BLaER1 treated with 17β-estradiol and CSF1 and Interleukin-3, amounts not matched to agents 10 nM and 100 nM (cell line): ENCODE data around the gene SNAP29.

Experiments
- H3K27ac ChIP-seq, 11 experiments: shearing (Covaris generic); formaldehyde crosslinking; 2 replicates each; pipeline ENCODE4 v1.8.1; 2022
- H3K27me3 ChIP-seq, 11 experiments: shearing (Covaris generic); formaldehyde crosslinking; 2 replicates each; pipeline ENCODE4 v1.8.1; 2022
- H3K36me3 ChIP-seq, 11 experiments: shearing (Covaris generic); formaldehyde crosslinking; 2 replicates each; pipeline ENCODE4 v1.8.1; 2022
- H3K4me1 ChIP-seq, 10 experiments: shearing (Covaris generic); formaldehyde crosslinking; 2 replicates each; pipeline ENCODE4 v1.8.1; 2022
- H3K4me2 ChIP-seq, 11 experiments: shearing (Covaris generic); formaldehyde crosslinking; 2 replicates each; pipeline ENCODE4 v1.8.1; 2022
- H3K4me3 ChIP-seq, 10 experiments: shearing (Covaris generic); formaldehyde crosslinking; 2 replicates each; pipeline ENCODE4 v1.8.1; 2022
- H3K9ac ChIP-seq, 11 experiments: shearing (Covaris generic); formaldehyde crosslinking; 2 replicates each; pipeline ENCODE4 v1.8.1; 2022
- H3K9me3 ChIP-seq, 11 experiments: shearing (Covaris generic); formaldehyde crosslinking; replicated peaks in 1 of 11; 2 replicates each; pipeline ENCODE4 v1.8.1; 2022
- H4K20me1 ChIP-seq, 11 experiments: shearing (Covaris generic); formaldehyde crosslinking; 2 replicates each; pipeline ENCODE4 v1.8.1; 2022
- Cebpa-rat ChIP-seq, 11 experiments: shearing (Covaris generic); IDR thresholded peaks; 2 replicates each; pipeline ENCODE4 v1.8.1; 2022

The SNAP29 gene

GRCh38 chr22:20857838-20858614 is 781 bp upstream of the SNAP29 start:
- H3K27me3 ChIP-seq = no peaks in the 10 kb centered on the region
- H3K4me1 ChIP-seq = peaks cover 41 to 80% (median 54%) of the 10 kb centered on the region in 10 experiments
- H3K9ac ChIP-seq = peak overlapping the region; percentile 83 to 93 (median 90)
- H3K27ac ChIP-seq = peak overlapping the region; percentile 77 to 91 (median 88)
- H3K4me3 ChIP-seq = peak overlapping the region; percentile 78 to 94 (median 86)
- H3K4me2 ChIP-seq = peak overlapping the region; percentile 78 to 97 (median 90)
- peaks cover 0 to 24% (median 12%) of the 10 kb centered on the region in 11 experiments; a peak in 16 of 22 replicates for H3K36me3 ChIP-seq
- H4K20me1 ChIP-seq = peaks cover 46 to 65% (median 52%) of the 10 kb centered on the region in 11 experiments
- H3K9me3 ChIP-seq = no peaks in the 10 kb centered on the region
- no peak for TF ChIP-seq Cebpa-rat (IDR thresholded peaks at IDR 0.05)

GRCh38 chr22:20859615-20860014 is 808 bp downstream of the SNAP29 start:
- peaks cover 30 to 63% (median 49%) of the 10 kb centered on the region in 11 experiments; a peak in 21 of 22 replicates for H4K20me1 ChIP-seq
- no peak for TF ChIP-seq Cebpa-rat (IDR thresholded peaks at IDR 0.05)
- no peaks in the 10 kb centered on the region for H3K9me3 ChIP-seq
- peak overlapping the region; percentile 78 to 94 (median 86) for H3K4me3 ChIP-seq
- H3K36me3 ChIP-seq = peaks cover 0 to 40% (median 26%) of the 10 kb centered on the region in 11 experiments; a peak in 21 of 22 replicates
- peak overlapping the region in 9 of 11 experiments; percentile 82 to 91 (median 89); a peak in 16 of 22 replicates for H3K27ac ChIP-seq
- no peaks in the 10 kb centered on the region for H3K27me3 ChIP-seq
- peak overlapping the region; percentile 83 to 93 (median 90) for H3K9ac ChIP-seq
- peaks cover 33 to 80% (median 45%) of the 10 kb centered on the region in 10 experiments for H3K4me1 ChIP-seq
- H3K4me2 ChIP-seq = peak overlapping the region; percentile 77 to 97 (median 84)

GRCh38 chr22:20862540-20862939 is 3.7 kb downstream of the SNAP29 start:
- Histone ChIP-seq H3K27me3 (no peaks in the 10 kb centered on the region), H4K20me1 (peaks cover 4 to 52% (median 32%) of the 10 kb centered on the region in 11 experiments; a peak in 21 of 22 replicates), H3K9ac (no peak overlapping the region), H3K27ac (no peak overlapping the region), H3K4me3 (no peak overlapping the region), H3K9me3 (no peaks in the 10 kb centered on the region), H3K4me2 (peak overlapping the region in 2 of 11 experiments; percentile 94 to 97; a peak in 4 of 22 replicates), H3K36me3 (peaks cover 0 to 64% (median 43%) of the 10 kb centered on the region in 11 experiments; a peak in 21 of 22 replicates), H3K4me1 (peaks cover 36 to 86% (median 43%) of the 10 kb centered on the region in 10 experiments)
- no peak for TF ChIP-seq Cebpa-rat (IDR thresholded peaks at IDR 0.05)

- Histone ChIP-seq H3K27ac (peak overlapping the region in 1 of 11 experiments; percentile 21; a peak in 1 of 22 replicates), H3K4me1 (peaks cover 36 to 90% (median 45%) of the 10 kb centered on the region in 10 experiments), H4K20me1 (peaks cover 0 to 47% (median 24%) of the 10 kb centered on the region in 11 experiments; a peak in 16 of 22 replicates), H3K4me2 (peak overlapping the region in 3 of 11 experiments; percentile 18 to 97 (median 94); a peak in 5 of 22 replicates), H3K9me3 (no peaks in the 10 kb centered on the region), H3K4me3 (no peak overlapping the region), H3K36me3 (peaks cover 0 to 65% (median 44%) of the 10 kb centered on the region in 11 experiments; a peak in 21 of 22 replicates), H3K27me3 (no peaks in the 10 kb centered on the region), H3K9ac (peak overlapping the region in 2 of 11 experiments; percentile 11 to 48; a peak in 2 of 22 replicates)
- no peak for TF ChIP-seq Cebpa-rat (IDR thresholded peaks at IDR 0.05)
Observed at GRCh38 chr22:20863366-20863765, 4.6 kb downstream of the SNAP29 start.

GRCh38 chr22:20864186-20864908 is 5.5 kb downstream of the SNAP29 start:
- peaks cover 34 to 96% (median 44%) of the 10 kb centered on the region in 10 experiments for H3K4me1 ChIP-seq
- H3K9me3 ChIP-seq = no peaks in the 10 kb centered on the region
- peak overlapping the region in 3 of 11 experiments; percentile 20 to 97 (median 94); a peak in 5 of 22 replicates for H3K4me2 ChIP-seq
- H3K9ac ChIP-seq = no peak overlapping the region
- TF ChIP-seq Cebpa-rat (IDR thresholded peaks at IDR 0.05) = no peak
- H3K27me3 ChIP-seq = no peaks in the 10 kb centered on the region
- H4K20me1 ChIP-seq = peaks cover 0 to 46% (median 24%) of the 10 kb centered on the region in 11 experiments; a peak in 15 of 22 replicates
- H3K36me3 ChIP-seq = peaks cover 0 to 75% (median 52%) of the 10 kb centered on the region in 11 experiments; a peak in 21 of 22 replicates
- no peak overlapping the region for H3K27ac ChIP-seq
- H3K4me3 ChIP-seq = no peak overlapping the region

GRCh38 chr22:20865331-20865730 is 6.5 kb downstream of the SNAP29 start:
- Histone ChIP-seq H3K4me3 (no peak overlapping the region), H3K4me1 (peaks cover 24 to 86% (median 34%) of the 10 kb centered on the region in 10 experiments), H3K9ac (no peak overlapping the region), H3K27ac (no peak overlapping the region), H3K36me3 (peaks cover 9 to 84% (median 60%) of the 10 kb centered on the region in 11 experiments), H4K20me1 (peaks cover 0 to 45% (median 24%) of the 10 kb centered on the region in 11 experiments; a peak in 15 of 22 replicates), H3K9me3 (no peaks in the 10 kb centered on the region), H3K4me2 (peak overlapping the region in 3 of 11 experiments; percentile 2 to 97 (median 94); a peak in 4 of 22 replicates), H3K27me3 (no peaks in the 10 kb centered on the region)
- no peak for TF ChIP-seq Cebpa-rat (IDR thresholded peaks at IDR 0.05)

- H3K4me1 ChIP-seq = peaks cover 21 to 80% (median 28%) of the 10 kb centered on the region in 10 experiments
Observed at GRCh38 chr22:20865875-20866445, 7.2 kb downstream of the SNAP29 start.

GRCh38 chr22:20866736-20867135 is 7.9 kb downstream of the SNAP29 start:
- Histone ChIP-seq H3K9me3 (no peaks in the 10 kb centered on the region), H3K9ac (peak overlapping the region in 3 of 11 experiments; percentile 48 to 62 (median 56); a peak in 4 of 22 replicates), H4K20me1 (peaks cover 0 to 44% (median 24%) of the 10 kb centered on the region in 11 experiments; a peak in 15 of 22 replicates), H3K4me2 (peak overlapping the region; percentile 13 to 94 (median 42); a peak in 19 of 22 replicates), H3K36me3 (peaks cover 23 to 88% (median 69%) of the 10 kb centered on the region in 11 experiments), H3K4me1 (peaks cover 21 to 72% (median 26%) of the 10 kb centered on the region in 10 experiments), H3K4me3 (peak overlapping the region in 1 of 10 experiments; percentile 18; a peak in 1 of 20 replicates), H3K27me3 (no peaks in the 10 kb centered on the region), H3K27ac (peak overlapping the region in 5 of 11 experiments; percentile 65 to 78 (median 66); a peak in 9 of 22 replicates)
- TF ChIP-seq Cebpa-rat (IDR thresholded peaks at IDR 0.05) = no peak

More at GRCh38 chr22:20865875-20866445, 7.2 kb downstream of the SNAP29 start:
- TF ChIP-seq Cebpa-rat (IDR thresholded peaks at IDR 0.05) = no peak
- Histone ChIP-seq H3K27ac (peak overlapping the region in 1 of 11 experiments; percentile 70; a peak in 2 of 22 replicates), H4K20me1 (peaks cover 0 to 45% (median 24%) of the 10 kb centered on the region in 11 experiments; a peak in 15 of 22 replicates), H3K9me3 (no peaks in the 10 kb centered on the region), H3K9ac (no peak overlapping the region), H3K4me2 (peak overlapping the region in 4 of 11 experiments; percentile 13 to 94 (median 78); a peak in 7 of 22 replicates), H3K36me3 (peaks cover 15 to 88% (median 65%) of the 10 kb centered on the region in 11 experiments), H3K27me3 (no peaks in the 10 kb centered on the region), H3K4me3 (no peak overlapping the region)
